IMR-90 (cell line): ENCODE measurements around the gene HOXD13. TPM values are rescaled to one million over a fixed set of nuclear protein-coding genes. Genes with fewer than 3 reads are reported as not detected.

Experiments used
- ATAC-seq: fragments of 200-7000 bp; cut with Tn5 transposase; 2 replicates; pipeline ENCODE4 v1.9.1; 2020; ENCODE audit warnings: low read depth, mild to moderate bottlenecking, moderate library complexity
- BruUV-seq: library from RNA; stranded (reverse); fragments of 400-500 nt; replicated peaks from 2 replicates; lab custom pipeline; 2021; lab: Mats Ljungman, UMichigan
- CTCF ChIA-PET: fragments of 300-600 bp; formaldehyde crosslinking; extraction: SDS; loops from one replicate; lab custom pipeline; 2021; ENCODE audit warnings: antibody characterized with exemption; lab: Yijun Ruan, JAX
- POLR2A ChIA-PET: fragments of 300-600 bp; sonication (Branson Sonifier 250); formaldehyde crosslinking; loops from one replicate; lab custom pipeline; 2022; ENCODE audit warnings: antibody characterized with exemption; ENCODE audit not compliant: unreplicated experiment; lab: Charles Lee
- DNase-seq: peaks from one replicate; pipeline ENCODE4 v3.0.0; 2013
- H2AFZ ChIP-seq: replicated peaks from 2 replicates; pipeline ENCODE3; 2013; ENCODE audit warnings: low read length, mild to moderate bottlenecking; ENCODE audit not compliant: poor library complexity
- H2AK5ac ChIP-seq: 2 replicates; pipeline ENCODE4 v1.6.1; 2013; ENCODE audit warnings: low read depth, low read length, inconsistent platforms
- H2AK9ac ChIP-seq: replicated peaks from 2 replicates; pipeline ENCODE3; 2013; ENCODE audit warnings: mild to moderate bottlenecking, low read depth, low read length, moderate library complexity; ENCODE audit not compliant: poor library complexity
- H2BK120ac ChIP-seq: 2 replicates; pipeline ENCODE4 v1.6.1; 2013; ENCODE audit warnings: low read depth, low read length, inconsistent platforms
- H2BK15ac ChIP-seq: 3 replicates; pipeline ENCODE4 v1.6.1; 2013; ENCODE audit warnings: low read depth, low read length, inconsistent platforms
- H2BK20ac ChIP-seq: 2 replicates; pipeline ENCODE4 v1.6.1; 2013; ENCODE audit warnings: low read depth, mild to moderate bottlenecking, inconsistent platforms, low read length, moderate library complexity
- H2BK5ac ChIP-seq: 2 replicates; pipeline ENCODE4 v1.6.1; 2013; ENCODE audit warnings: mild to moderate bottlenecking, low read depth, low read length, inconsistent platforms; ENCODE audit not compliant: poor library complexity, severe bottlenecking
- H3K14ac ChIP-seq: replicated peaks from 2 replicates; pipeline ENCODE4 v1.6.1; 2013; ENCODE audit warnings: low read depth, low read length, inconsistent platforms
- H3K18ac ChIP-seq: 2 replicates; pipeline ENCODE4 v1.6.1; 2013; ENCODE audit warnings: low read depth, low read length, control low read depth
- H3K23ac ChIP-seq: 2 replicates; pipeline ENCODE4 v1.6.1; 2013; ENCODE audit warnings: low read depth, low read length, inconsistent platforms
- H3K27ac ChIP-seq: 2 replicates; pipeline ENCODE4 v1.5.1; 2013; ENCODE audit warnings: mild to moderate bottlenecking, control low read depth, low read length; ENCODE audit not compliant: insufficient read depth
- H3K27me3 ChIP-seq: 2 replicates; pipeline ENCODE4 v1.6.1; 2013; ENCODE audit warnings: low read length; ENCODE audit not compliant: control insufficient read depth, insufficient read depth
- H3K36me3 ChIP-seq: 2 replicates; pipeline ENCODE4 v1.6.1; 2013; ENCODE audit warnings: low read length, mixed read lengths; ENCODE audit not compliant: control insufficient read depth, insufficient read depth
- H3K4ac ChIP-seq: 2 replicates; pipeline ENCODE4 v1.6.1; 2013; ENCODE audit warnings: low read depth, low read length, inconsistent platforms
- H3K4me1 ChIP-seq: 2 replicates; pipeline ENCODE4 v1.6.1; 2013; ENCODE audit warnings: low read length, mixed read lengths; ENCODE audit not compliant: control insufficient read depth, insufficient read depth
- H3K4me2 ChIP-seq: 2 replicates; pipeline ENCODE4 v1.6.1; 2013; ENCODE audit warnings: low read depth, mild to moderate bottlenecking, control low read depth, low read length, moderate library complexity
- H3K4me3 ChIP-seq: 2 replicates; pipeline ENCODE4 v1.5.1; 2013; ENCODE audit warnings: low read depth, mild to moderate bottlenecking, control low read depth, low read length, moderate library complexity; ENCODE audit not compliant: insufficient read depth
- H3K56ac ChIP-seq: 2 replicates; pipeline ENCODE4 v1.6.1; 2013; ENCODE audit warnings: low read length, inconsistent platforms; ENCODE audit not compliant: insufficient read depth; ENCODE audit errors: extremely low read depth
- H3K79me1 ChIP-seq, 2 experiments: 2 replicates each; pipeline ENCODE4 v1.6.1; 2013; ENCODE audit warnings: low read length in 2 of 2, inconsistent platforms in 1 of 2, low read depth in 1 of 2
- H3K9ac ChIP-seq: 2 replicates; pipeline ENCODE4 v1.6.1; 2013; ENCODE audit warnings: low read depth, low read length, control low read depth
- H3K9me1 ChIP-seq: 2 replicates; pipeline ENCODE4 v1.6.1; 2013; ENCODE audit warnings: low read length, inconsistent platforms; ENCODE audit not compliant: insufficient read depth
- H3K9me3 ChIP-seq: 2 replicates; pipeline ENCODE4 v1.6.1; 2013; ENCODE audit warnings: low read length; ENCODE audit not compliant: control insufficient read depth, insufficient read depth
- H4K20me1 ChIP-seq: 2 replicates; pipeline ENCODE4 v1.6.1; 2013; ENCODE audit warnings: low read length, inconsistent platforms; ENCODE audit not compliant: insufficient read depth
- H4K5ac ChIP-seq: 2 replicates; pipeline ENCODE4 v1.6.1; 2013; ENCODE audit warnings: mild to moderate bottlenecking, low read depth, low read length, control low read depth
- H4K8ac ChIP-seq, 2 experiments: 2 replicates each; pipeline ENCODE4 v1.6.1; 2013; ENCODE audit warnings: low read depth in 2 of 2, low read length in 2 of 2, control low read depth in 1 of 2, inconsistent platforms in 1 of 2
- H4K91ac ChIP-seq: 2 replicates; pipeline ENCODE4 v1.6.1; 2013; ENCODE audit warnings: low read depth, low read length, inconsistent platforms; ENCODE audit not compliant: insufficient read depth
- BHLHE40 ChIP-seq: fragments of 150-350 bp; IDR thresholded peaks from 2 replicates; pipeline ENCODE4 v1.6.1; 2016; ENCODE audit warnings: mild to moderate bottlenecking, low read depth, low read length
- ELK1 ChIP-seq: fragments of 150-350 bp; IDR thresholded peaks from 2 replicates; pipeline ENCODE4 v1.6.1; 2016; ENCODE audit warnings: low read depth, mild to moderate bottlenecking, low read length, moderate library complexity, borderline replicate concordance
- FOS ChIP-seq: fragments of 150-350 bp; IDR thresholded peaks from 2 replicates; pipeline ENCODE4 v1.6.1; 2016; ENCODE audit warnings: low read depth, low read length
- MAFK ChIP-seq: IDR thresholded peaks from 2 replicates; pipeline ENCODE4 v1.6.1; 2012; ENCODE audit warnings: low read depth, low read length, improper control_type of control experiment
- NFE2L2 ChIP-seq: fragments of 150-350 bp; IDR thresholded peaks from 2 replicates; pipeline ENCODE4 v1.6.1; 2016; ENCODE audit warnings: low read depth, mild to moderate bottlenecking, low read length
- RFX5 ChIP-seq: IDR thresholded peaks from 2 replicates; pipeline ENCODE4 v1.8.0; 2012; ENCODE audit warnings: low read depth, mild to moderate bottlenecking, low read length, moderate library complexity
- USF2 ChIP-seq: fragments of 150-350 bp; IDR thresholded peaks from 2 replicates; pipeline ENCODE4 v1.6.1; 2017; ENCODE audit warnings: mild to moderate bottlenecking, antibody characterized with exemption, low read length, low read depth
- WGBS, 2 experiments: methylation state at CpG; one replicate each; pipeline versions ENCODE4 v1.1.5 to v1.1.7; 2013; ENCODE audit warnings: missing lambda C conversion rate in 2 of 2; ENCODE audit not compliant: insufficient read length in 1 of 2; ENCODE audit errors: extremely low coverage in 2 of 2; 5-methylcytosine and 5-hydroxymethylcytosine counted together
- dilution Hi-C: fragments of 300-500 bp; cut with HindIII; formaldehyde crosslinking; loops from one replicate; pipeline ENCODE4 v1.14.3; 2018; ENCODE audit warnings: low sequenced_read_pairs; ENCODE audit not compliant: unreplicated experiment
- in situ Hi-C: fragments of 300-500 bp; cut with MboI; formaldehyde crosslinking; loops from 3 replicates; pipeline ENCODE4 v1.14.3; 2019; ENCODE audit warnings: low sequenced_read_pairs, inconsistent platforms, mixed read lengths
- intact Hi-C: fragments of 100-400 bp; cut with micrococcal nuclease; formaldehyde crosslinking; loops from 2 replicates; pipeline ENCODE4 v1.10.0; 2022
- polyA plus RNA-seq, 3 experiments: library from polyadenylated mRNA; depleted of rRNA; stranded (reverse); fragments of >200 nt; gene quantifications; 2 replicates each; pipeline ENCODE4 v1.2.3, GENCODE V29; 2012; ENCODE audit warnings: low replicate concordance in 1 of 3
- total RNA-seq: library from RNA; depleted of rRNA; stranded (reverse); fragments of >200 nt; gene quantifications from 2 replicates; pipeline ENCODE4 v1.2.3, GENCODE V29; 2012

Gene HOXD13
- total and polyA plus RNA-seq, 2 of the 4 experiments (the other 2 are of a cell fraction), result not detected

GRCh38 chr2:176109946-176110345, 17.4 kb downstream of the HOXD13 start:
- H3K36me3 ChIP-seq, result no peaks in the 10 kb centered on the region
- BruUV-seq, result no TSS peak
- dilution Hi-C loops, result no loop called here
- ChIA-PET CTCF (interaction anchor here (0.8 to 1.3 kb wide), 4 partner anchors 12 to 544 kb away, joined by 3 to 4 read pairs (median 4); no protein-coding TSS in a partner anchor), POLR2A (no interaction called here)
- no peak overlapping the region for H2BK5ac ChIP-seq
- no peaks in the 10 kb centered on the region for H4K20me1 ChIP-seq
- intact Hi-C loops, result no loop called here
- in situ Hi-C loops, result no loop called here
- no peaks in the 10 kb centered on the region for H3K4me1 ChIP-seq
- H3K23ac ChIP-seq, result no peak overlapping the region
- H3K56ac ChIP-seq, result no peak overlapping the region
- H2BK15ac ChIP-seq, result no peak overlapping the region
- H2AK5ac ChIP-seq, result no peak overlapping the region
- H3K4me3 ChIP-seq, result no peak overlapping the region
- TF ChIP-seq USF2 (no peak), RFX5 (no peak), FOS (no peak), BHLHE40 (no peak), MAFK (no peak), NFE2L2 (no peak), ELK1 (no peak)
- no peak overlapping the region for H3K18ac ChIP-seq
- no peak overlapping the region for H3K9ac ChIP-seq
- H2BK120ac ChIP-seq, result no peak overlapping the region
- ATAC-seq (no peak), DNase-seq (no peak)
- no peaks in the 10 kb centered on the region for H3K9me1 ChIP-seq
- no peak overlapping the region for H3K4me2 ChIP-seq
- H2BK20ac ChIP-seq, result no peak overlapping the region
- H4K91ac ChIP-seq, result no peak overlapping the region
- no peak overlapping the region for H3K14ac ChIP-seq
- WGBS, 2 experiments, result no CpG with 5 or more reads among the region's 4 CpGs
- no peak overlapping the region for H2AFZ ChIP-seq
- peaks cover 92% of the 10 kb centered on the region for H3K27me3 ChIP-seq
- no peak overlapping the region for H3K4ac ChIP-seq
- H3K9me3 ChIP-seq, result peaks cover 5% of the 10 kb centered on the region
- no peak overlapping the region for H3K27ac ChIP-seq
- no peaks in the 10 kb centered on the region for H3K79me1 ChIP-seq
- H2AK9ac ChIP-seq, result no peak overlapping the region
- no peak overlapping the region for H4K5ac ChIP-seq
- no peak overlapping the region for H4K8ac ChIP-seq
